Raji (cell line): Measurements from ENCODE around the gene FEZ2.

ENCODE experiments used
- POLR2A ChIP-seq: IDR thresholded peaks from 2 replicates; pipeline ENCODE4 v1.6.1; 2011; ENCODE audit warnings: low read depth, low read length, control low read depth; ENCODE audit not compliant: insufficient read depth

Gene FEZ2

DNA sequence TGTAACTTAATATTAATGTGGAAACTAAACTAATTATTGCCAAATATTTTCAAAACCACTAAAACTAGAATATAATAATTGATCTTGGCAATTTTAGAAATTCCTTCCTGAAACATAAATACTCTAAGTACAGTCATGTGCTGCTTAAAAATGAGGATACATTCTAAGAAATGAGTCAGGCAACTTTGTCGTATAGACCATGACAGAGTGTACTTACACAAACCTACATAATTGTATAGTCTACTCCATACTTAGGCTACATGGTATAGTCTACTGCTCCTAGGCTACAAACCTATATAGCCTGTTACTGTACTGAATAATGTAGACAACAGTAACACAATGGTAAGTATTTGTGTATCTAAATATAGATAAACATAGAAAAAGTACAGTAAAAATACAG, 27.6 kb downstream of the FEZ2 start:
- TF ChIP-seq POLR2A, result no peak

DNA sequence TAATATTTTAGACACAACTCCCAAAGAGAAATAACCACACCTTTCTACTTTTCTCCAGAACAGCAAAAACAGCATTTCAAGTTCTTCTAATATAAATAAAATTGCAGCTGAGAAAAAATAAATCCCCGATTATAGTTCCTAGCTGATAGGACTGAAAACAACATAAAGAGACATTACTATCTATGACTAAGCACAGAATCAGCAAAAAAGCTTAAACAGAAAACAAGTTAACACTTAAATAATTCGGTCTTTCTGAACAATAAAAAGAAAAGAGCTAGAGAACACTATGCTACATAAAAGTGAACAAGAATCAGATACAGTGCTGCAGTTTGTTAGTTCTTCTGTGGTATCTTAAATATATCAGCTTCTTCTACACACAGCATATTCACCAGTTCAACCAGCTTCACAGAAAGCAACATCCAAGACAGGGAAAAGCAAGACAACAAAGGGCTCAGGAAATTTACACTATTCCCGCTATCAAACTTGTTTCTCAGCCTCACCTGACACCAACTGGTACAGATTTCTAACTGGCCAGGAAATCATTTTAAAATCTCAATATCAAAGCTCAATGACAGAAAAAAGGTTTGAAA, 28.6 kb downstream of the FEZ2 start:
- no peak for TF ChIP-seq POLR2A

DNA sequence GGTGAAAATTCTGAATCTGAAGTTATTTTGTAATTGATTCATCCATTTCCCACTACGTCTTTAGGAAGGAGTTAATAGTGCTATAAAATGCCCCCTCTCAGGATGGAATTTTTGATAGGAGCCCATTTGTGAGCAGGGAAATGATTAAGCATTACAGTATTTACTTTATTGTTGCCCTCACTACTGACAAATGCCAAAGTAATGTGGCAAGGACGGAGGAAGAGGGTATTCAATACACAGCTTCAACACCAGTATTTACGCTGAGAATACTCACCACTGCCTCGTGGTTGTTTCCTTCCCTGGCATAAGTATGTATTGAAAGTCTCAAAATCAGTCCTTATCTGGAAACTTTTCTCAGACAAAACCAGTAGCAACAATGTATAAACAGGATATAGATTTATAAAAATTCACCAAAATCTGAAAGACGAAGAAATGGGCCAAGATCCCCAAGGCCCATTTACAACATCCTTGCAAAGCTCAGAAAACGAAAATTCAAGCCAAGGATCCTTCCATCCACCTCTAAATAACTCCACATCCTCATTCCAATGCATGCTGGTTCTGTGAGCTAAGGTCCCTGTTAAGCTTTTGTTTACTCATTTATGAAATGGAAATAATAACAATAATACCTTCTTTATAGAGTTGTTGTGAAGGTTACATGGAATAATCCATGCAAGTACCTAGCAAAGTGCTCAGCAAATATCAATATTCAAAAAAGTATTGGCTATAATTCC, 29.3 kb downstream of the FEZ2 start:
- no peak for TF ChIP-seq POLR2A

DNA sequence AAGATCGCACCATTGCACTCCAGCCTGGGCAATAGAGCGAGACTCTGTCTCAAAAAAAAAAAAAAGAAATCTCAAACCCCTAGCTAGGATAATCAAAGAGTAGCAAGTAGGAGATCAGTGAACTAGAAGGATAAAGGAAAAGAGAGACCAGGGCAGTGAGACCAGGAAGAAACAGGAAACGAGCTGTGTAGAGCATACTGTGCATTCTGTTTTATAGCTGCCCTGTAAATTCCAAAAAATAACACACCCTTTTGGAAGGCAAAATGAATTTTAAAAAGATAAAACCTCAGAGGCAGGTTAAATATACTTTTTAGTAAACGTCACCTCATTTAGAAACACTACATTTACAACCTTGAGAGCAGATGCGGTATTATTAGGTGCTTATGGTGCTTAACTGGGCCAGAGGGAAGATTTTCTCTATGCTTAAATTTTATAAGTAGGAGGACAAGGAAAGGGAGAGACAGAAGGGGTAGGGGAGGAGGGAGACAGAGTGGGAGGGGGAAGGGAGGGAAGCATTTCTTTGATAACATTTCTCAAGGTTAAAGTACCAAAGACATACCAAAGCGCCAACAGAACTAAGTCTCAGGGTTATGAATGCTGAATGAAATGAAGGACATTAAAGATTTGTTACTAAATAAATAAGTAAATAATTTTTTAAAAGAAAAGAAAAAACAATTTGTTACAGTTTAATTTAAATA, 30.1 kb downstream of the FEZ2 start:
- no peak for TF ChIP-seq POLR2A

DNA sequence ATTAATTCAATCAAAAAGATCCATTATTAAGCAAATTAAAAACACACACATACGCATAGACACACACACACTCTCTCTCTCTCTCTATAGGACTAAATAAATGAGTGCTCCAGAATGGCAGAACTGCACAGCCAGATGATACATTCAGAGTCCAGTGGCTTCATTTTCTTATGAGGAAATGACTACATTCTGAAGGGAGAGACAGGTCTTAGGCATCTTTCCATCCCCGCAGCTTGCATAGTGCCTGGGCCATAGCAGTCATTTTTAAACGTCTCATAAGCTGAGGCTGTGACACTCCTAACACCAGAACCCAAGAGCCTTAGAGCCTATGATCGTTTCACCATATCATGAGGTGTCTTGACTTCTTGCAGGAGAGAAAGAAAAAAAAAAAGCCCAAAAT, 31.1 kb downstream of the FEZ2 start:
- no peak for TF ChIP-seq POLR2A

DNA sequence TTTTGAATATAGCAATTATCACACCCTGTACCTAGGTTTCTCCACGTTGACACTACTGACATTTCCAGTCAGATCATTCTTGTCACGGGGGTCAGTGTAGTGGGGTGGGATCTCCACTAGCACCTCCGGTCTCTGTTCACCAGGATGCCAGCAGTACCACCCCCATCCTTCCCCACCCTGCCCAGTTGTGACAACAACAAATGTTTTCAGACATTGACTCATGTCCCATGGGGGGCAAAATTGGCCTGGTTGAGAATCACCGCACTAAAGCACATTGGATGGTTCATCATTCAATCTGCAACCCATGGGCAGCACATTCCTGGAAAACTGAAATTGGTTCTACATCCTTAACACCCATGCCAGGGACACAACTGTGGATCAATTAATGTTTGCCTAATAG, 32.3 kb downstream of the FEZ2 start:
- no peak for TF ChIP-seq POLR2A

DNA sequence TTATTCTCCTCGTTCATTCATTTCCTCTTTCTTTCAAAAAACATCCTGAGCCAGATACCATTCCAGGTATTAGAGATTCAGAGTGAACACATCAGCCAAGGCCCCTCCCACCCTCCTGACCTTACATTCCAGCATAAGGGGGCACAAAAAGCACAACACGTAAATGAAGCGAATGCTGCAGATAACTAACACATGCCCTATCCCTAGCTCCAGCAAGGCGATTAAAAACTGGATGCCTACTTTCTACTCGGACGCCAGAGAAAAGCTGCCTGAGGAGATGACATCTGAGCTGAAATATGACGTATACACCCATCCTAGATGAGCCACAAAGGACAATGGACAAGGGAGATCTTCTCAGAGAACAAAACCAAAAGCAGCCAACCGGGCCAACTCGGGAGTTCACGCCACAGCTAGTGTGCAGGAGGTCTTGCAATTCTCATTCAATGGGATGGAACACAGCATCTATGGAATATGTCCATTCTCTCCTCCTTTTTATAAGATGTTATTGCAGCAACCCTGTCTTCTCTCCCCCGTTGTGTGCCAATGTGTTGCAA, 33.5 kb downstream of the FEZ2 start:
- TF ChIP-seq POLR2A, result no peak

DNA sequence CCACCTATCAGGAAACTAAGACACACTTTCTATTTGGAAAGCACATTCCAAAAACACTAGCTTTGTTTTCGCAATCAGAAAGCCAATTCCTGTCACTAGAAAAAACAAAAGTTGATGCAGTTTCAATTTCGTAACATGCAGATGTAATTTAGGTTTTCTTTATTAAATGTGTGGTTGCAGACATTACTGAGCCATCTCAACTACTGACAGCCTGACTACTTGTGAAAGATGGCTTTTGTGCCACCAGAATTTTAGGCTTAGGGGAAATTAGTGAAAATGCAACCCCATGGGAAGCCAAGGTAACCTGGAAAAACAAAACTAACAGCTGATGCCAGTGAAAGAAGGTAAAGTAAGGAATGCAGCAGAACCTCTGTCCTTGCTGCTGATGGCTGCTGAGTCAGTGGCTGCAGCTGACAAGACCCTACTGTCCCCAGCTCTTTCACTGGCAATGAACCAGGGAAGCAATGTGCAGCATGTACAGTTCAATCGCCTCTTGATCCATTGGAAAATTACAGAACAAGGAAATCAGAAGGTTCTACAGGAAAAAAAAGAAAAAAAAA, 34.9 kb downstream of the FEZ2 start:
- no peak for TF ChIP-seq POLR2A

DNA sequence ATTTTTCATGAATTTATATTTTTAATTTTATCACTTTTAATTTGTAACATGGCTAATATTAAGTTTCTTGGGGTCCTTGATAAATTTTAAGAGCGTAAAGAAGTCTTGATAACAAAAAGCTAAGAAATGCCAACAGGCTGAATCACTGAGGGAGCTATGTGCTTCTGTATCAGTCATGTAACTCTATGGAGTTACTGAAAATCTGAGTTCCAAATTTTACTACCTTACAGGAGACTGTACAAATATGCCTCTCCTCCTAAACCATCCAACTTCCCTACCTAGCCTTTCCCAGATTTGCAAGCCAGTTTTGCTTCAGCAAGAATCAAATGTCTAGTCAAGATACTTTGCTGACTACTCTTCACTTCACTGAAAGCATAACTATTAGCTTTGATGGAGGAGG, 35.7 kb downstream of the FEZ2 start:
- TF ChIP-seq POLR2A, result no peak

DNA sequence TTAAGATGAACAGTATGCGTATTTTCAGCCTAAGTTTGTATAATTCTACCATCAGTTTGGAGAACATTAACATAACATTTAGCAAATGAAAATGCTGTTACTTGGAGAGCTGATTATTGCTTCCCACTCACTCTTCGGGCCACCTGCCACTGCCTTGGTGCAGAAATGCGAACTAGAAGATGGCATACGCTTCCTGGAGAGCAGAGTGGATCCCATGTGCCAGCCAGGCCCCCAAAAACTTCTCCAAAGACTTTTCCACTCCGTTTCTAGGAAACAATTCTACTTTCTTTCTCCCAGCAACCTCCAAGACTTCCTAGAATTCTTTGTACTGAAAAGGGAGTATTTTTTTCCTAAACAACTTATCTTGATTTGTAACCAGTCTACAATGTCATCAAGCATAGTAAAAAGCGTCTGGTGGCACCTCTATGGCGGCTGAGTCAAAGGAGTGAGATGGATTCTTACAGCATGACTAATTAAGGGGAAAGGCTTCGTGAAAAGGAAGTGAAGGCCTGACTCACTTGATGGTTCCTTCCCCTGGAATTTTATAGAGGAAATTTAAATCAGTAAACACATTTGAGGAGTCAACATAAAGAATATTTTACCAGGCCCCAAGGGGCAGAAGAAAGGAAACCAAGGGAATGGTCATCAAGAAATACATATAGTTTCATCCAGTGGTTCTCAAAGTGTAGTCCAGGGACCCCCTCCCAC, 36.6 kb downstream of the FEZ2 start:
- no peak for TF ChIP-seq POLR2A

DNA sequence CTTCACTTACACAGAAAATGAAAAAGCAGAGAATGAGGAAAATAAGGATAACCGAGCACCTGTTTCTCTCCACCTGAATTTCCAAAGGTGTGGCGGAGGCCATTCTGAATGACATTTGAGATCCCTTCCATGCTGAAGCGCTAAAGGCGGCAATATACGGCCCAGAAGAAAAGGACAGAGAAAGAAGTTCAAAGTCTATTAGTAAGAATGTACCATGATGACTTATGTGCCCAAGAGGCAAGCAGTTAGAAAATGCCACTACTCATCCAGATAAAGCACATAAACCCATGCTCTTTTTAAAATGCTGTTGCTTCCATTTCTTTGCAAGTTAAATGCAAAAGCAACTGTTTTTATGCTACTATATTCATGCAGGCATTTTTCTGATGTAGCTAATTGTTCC, 37.2 kb downstream of the FEZ2 start:
- TF ChIP-seq POLR2A, result no peak

DNA sequence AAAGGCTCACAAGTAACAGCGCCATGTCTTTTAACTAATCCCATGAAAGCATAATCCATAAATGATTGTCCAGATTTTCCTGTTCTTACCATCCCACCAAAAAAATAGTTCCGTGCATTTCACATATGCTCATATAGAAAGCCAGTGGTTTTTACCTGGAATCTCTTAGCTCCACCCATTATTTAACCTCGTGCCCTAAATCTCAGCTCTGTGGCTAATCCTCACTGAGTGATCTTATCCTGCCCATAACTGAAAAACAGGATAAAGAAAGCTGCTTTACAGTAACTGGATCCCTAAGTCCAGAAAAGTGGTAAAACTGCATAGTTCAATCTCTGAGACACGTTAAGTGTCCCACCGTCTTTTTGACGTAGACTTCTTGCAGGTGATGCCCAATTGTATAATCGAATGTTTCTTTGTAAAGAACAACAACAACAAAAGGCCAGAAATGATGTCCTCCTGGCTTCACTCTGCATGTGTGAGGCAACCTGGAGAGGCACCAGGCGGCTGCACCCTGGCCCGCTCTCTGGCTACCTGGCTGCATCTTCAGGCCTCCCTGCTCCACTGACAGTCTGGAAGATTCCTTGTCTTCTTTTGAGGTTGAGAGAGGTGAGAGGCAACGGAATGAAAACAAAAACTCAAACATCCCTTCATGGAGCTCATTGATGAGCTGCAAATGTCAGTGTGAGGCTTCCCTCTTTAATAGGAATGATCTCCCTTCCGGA, 38.6 kb downstream of the FEZ2 start:
- TF ChIP-seq POLR2A, result no peak

DNA sequence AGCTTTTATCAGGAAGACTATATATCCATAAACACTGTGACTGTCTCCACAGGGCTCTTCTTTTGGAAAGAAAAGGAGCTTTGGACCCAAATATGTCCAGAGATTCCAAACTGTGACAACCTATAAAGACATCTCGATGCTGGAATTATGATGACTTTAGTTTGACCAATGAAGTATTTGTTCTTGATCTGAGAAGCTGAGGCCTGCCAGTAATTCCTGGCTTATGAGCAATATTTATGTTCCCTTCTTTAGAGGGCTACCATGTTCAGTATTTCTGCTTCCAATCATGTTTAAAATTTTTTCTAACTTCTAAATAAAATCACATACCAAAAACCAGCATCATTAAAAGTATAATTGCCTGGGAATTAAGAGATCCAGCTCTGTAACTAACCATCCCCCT, 41.1 kb downstream of the FEZ2 start:
- no peak for TF ChIP-seq POLR2A

DNA sequence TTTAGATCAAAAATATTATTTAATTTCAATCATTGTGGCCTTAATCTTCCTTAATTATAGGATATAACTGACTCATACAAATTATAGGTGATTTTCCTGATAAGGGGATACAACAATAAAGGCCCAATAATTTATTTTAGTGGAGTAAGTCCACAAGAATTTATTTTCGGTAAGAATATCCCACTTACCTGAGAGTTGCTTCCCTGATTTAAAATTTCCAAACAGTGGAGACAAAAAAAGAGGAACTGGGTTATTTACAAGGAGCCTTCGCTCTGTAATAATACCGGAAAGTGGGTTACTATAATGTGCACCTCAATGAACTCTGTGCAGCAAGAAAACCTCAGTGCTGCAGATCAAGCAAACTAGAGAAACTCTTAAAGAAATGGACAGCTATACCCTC, 42.2 kb downstream of the FEZ2 start:
- TF ChIP-seq POLR2A, result no peak
